Common myeloid progenitor, CD34-positive (primary cell): ENCODE data around the gene DHX16.
A peak's percentile ranks its signal among the peaks of the same experiment; 100 is the strongest.

Experiments used
- CTCF ChIA-PET: fragments of 350-600 bp; sonication (Branson Sonifier 250); formaldehyde crosslinking; loops from one replicate; lab custom pipeline; 2021; ENCODE audit warnings: antibody characterized with exemption; lab: Charles Lee
- POLR2A ChIA-PET: fragments of 350-600 bp; sonication (Branson Sonifier 250); formaldehyde crosslinking; loops from one replicate; lab custom pipeline; 2021; ENCODE audit warnings: antibody characterized with exemption; lab: Charles Lee
- DNase-seq, 3 donors: peaks; one replicate each; pipeline versions ENCODE4 v3.0.0 to v3.0.0-alpha.2; 2013
- H3K27ac ChIP-seq, 2 experiments: 1 replicate in 1 of 2; 2 replicates in 1 of 2; pipeline ENCODE4 v1.7.0; 2013; ENCODE audit warnings: inconsistent platforms in 2 of 2, low read length in 2 of 2, mild to moderate bottlenecking in 2 of 2, low read depth in 1 of 2, moderate library complexity in 1 of 2; ENCODE audit not compliant: severe bottlenecking in 2 of 2, insufficient read depth in 1 of 2, poor library complexity in 1 of 2
- H3K27me3 ChIP-seq, 5 experiments: replicated peaks in 2 of 5; 1 replicate in 3 of 5; 2 replicates in 2 of 5; pipeline versions ENCODE4 v1.6.1 to v1.7.0; 2013; ENCODE audit warnings: low read length in 4 of 5, mild to moderate bottlenecking in 2 of 5, moderate library complexity in 2 of 5, inconsistent platforms in 1 of 5; ENCODE audit not compliant: insufficient read depth in 5 of 5, control insufficient read depth in 4 of 5
- H3K36me3 ChIP-seq, 4 experiments: 1 replicate in 2 of 4; 2 replicates in 2 of 4; pipeline versions ENCODE4 v1.6.1 to v1.7.0; 2013; ENCODE audit warnings: low read length in 3 of 4, control low read depth in 1 of 4, mild to moderate bottlenecking in 1 of 4; ENCODE audit not compliant: control insufficient read depth in 4 of 4, insufficient read depth in 4 of 4
- H3K4me1 ChIP-seq, 4 experiments: 1 replicate in 3 of 4; 2 replicates in 1 of 4; pipeline versions ENCODE4 v1.6.1 to v1.7.1; 2013; ENCODE audit warnings: low read length in 3 of 4, mild to moderate bottlenecking in 3 of 4, control low read depth in 1 of 4, inconsistent platforms in 1 of 4, moderate library complexity in 1 of 4; ENCODE audit not compliant: control insufficient read depth in 4 of 4, insufficient read depth in 4 of 4; ENCODE audit errors: control extremely low read depth in 1 of 4
- H3K4me3 ChIP-seq, 7 experiments: 1 replicate in 4 of 7; 2 replicates in 3 of 7; pipeline versions ENCODE4 v1.5.1 to v1.7.0; 2013; ENCODE audit warnings: mild to moderate bottlenecking in 7 of 7, low read length in 6 of 7, moderate library complexity in 6 of 7, inconsistent platforms in 2 of 7, low read depth in 2 of 7, control low read depth in 1 of 7; ENCODE audit not compliant: insufficient read depth in 4 of 7, control insufficient read depth in 1 of 7; ENCODE audit errors: extremely low read depth in 1 of 7
- H3K9me3 ChIP-seq, 5 experiments: 1 replicate in 4 of 5; 2 replicates in 1 of 5; pipeline versions ENCODE4 v1.6.1 to v1.7.1; 2013; ENCODE audit warnings: low read length in 4 of 5, mild to moderate bottlenecking in 2 of 5, inconsistent platforms in 1 of 5, low read depth in 1 of 5, moderate library complexity in 1 of 5; ENCODE audit not compliant: control insufficient read depth in 4 of 5, insufficient read depth in 2 of 5; ENCODE audit errors: control extremely low read depth in 1 of 5
- WGBS: methylation state at CpG from one replicate; pipeline ENCODE4 v1.1.5; 2013; ENCODE audit not compliant: insufficient coverage; 5-methylcytosine and 5-hydroxymethylcytosine counted together

DHX16 gene

DNA sequence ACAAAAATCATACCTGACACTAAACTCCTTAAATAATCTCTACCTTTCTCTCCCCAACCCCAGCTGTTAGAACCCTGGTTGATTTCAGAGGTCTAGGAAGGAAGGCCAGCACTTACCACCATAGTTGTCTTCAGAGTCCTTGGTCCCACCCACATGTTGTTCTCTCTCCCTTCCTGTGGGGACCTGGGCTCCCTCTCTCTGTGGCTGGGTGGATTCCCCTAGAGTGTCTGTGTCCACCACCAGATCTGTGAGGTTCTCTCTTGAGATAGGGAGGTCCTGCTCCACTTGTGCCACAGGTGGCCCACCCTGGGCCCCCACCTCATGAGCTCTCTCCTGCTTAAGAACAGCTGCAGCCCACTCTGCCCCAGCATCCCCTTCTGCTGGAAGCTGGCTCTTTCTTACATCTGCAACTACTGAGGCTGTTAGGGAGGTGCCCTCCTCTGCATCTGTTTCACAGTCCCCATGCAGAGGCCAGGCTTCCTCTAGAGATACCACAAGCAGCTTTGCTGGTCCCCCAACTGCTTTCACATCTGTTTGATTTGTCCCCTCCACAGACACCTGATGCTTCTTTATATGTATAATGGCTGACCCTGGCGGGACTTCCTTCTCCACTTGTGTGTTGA is 39.1 kb upstream of the DHX16 start:
- H3K27me3 ChIP-seq, result no peaks in the 10 kb centered on the region
- POLR2A ChIA-PET, result interaction anchor here (1.1 kb wide), 1 partner anchor 8 kb away, joined by 5 read pairs; no protein-coding TSS in a partner anchor
- H3K4me1 ChIP-seq, result peaks cover 4 to 25% (median 7%) of the 10 kb centered on the region in 4 experiments
- peaks cover 14 to 61% (median 50%) of the 10 kb centered on the region in 4 experiments for H3K36me3 ChIP-seq
- no peak overlapping the region for H3K4me3 ChIP-seq
- H3K9me3 ChIP-seq, result no peaks in the 10 kb centered on the region
- H3K27ac ChIP-seq, result no peak overlapping the region
- peak in 2 of 3 donors; percentile 63 to 70 for DNase-seq
- 100% methylated on average over 1 of the region's 1 CpG for whole genome bisulfite sequencing
- CTCF ChIA-PET, result interaction anchor here (0.6 to 30.1 kb wide), 6 partner anchors 10 to 35 kb away, joined by 3 to 622 read pairs (median 4); partner anchors contain the start of gene DHX16

GRCh38 chr6:30709101-30709868 is 36.5 kb upstream of the DHX16 start:
- Histone ChIP-seq H3K27me3 (no peaks in the 10 kb centered on the region), H3K27ac (no peak overlapping the region), H3K36me3 (peaks cover 14 to 73% (median 58%) of the 10 kb centered on the region in 4 experiments), H3K4me1 (peaks cover 0 to 13% (median 0%) of the 10 kb centered on the region in 4 experiments), H3K4me3 (no peak overlapping the region), H3K9me3 (no peaks in the 10 kb centered on the region)
- no peak for DNase-seq
- no CpG with 5 or more reads among the region's 2 CpGs for WGBS
- CTCF ChIA-PET, result interaction anchor here (0.6 to 30.1 kb wide), 5 partner anchors 10 to 32 kb away, joined by 3 to 622 read pairs (median 5); partner anchors contain the start of genes DHX16 and NRM
- POLR2A ChIA-PET, result interaction anchor here (0.6 to 0.7 kb wide), 2 partner anchors 22 to 27 kb away, joined by 3 to 4 read pairs; no protein-coding TSS in a partner anchor

DNA sequence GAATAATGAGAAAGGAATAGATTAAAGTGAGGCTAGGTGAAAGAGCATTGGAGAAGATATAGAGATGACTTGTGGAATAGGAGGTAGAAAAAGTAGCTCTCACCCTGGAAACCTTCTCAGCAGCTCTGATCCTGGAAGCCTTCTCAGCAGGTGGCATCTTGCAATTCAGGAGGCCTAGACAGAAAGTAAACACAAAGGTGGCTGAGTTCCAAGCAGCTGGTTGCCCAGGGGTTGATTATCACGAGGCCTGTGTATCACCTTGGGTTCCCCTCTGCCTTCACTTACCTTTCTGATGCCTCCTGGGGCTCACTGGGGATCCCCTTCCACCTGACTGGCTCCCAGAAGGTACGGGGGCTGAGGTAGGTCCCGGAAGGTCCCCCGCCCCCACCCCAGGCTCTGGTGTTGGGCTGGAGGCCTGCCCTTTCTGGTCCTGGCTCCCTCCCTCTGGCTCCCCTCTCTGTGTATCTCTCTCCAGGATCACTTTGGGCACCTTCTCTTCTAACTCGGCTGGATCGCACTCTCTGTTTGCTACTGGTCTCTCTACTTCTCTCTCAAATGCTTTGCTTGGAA is 34.6 kb upstream of the DHX16 start:
- CTCF ChIA-PET, result interaction anchor here (0.9 to 30.1 kb wide), 2 partner anchors 10 to 30 kb away, joined by 3 to 622 read pairs; partner anchors contain the start of genes DHX16 and MDC1
- no peaks in the 10 kb centered on the region for H3K9me3 ChIP-seq
- no peaks in the 10 kb centered on the region for H3K27me3 ChIP-seq
- no peak overlapping the region for H3K27ac ChIP-seq
- H3K4me3 ChIP-seq, result no peak overlapping the region
- DNase-seq, result no peak
- peaks cover 19 to 69% (median 56%) of the 10 kb centered on the region in 4 experiments for H3K36me3 ChIP-seq
- 93% methylated on average over 4 of the region's 6 CpGs for WGBS
- POLR2A ChIA-PET, result interaction anchor here (0.6 kb wide), 1 partner anchor 28 kb away, joined by 3 read pairs; no protein-coding TSS in a partner anchor
- H3K4me1 ChIP-seq, result peaks cover 0 to 9% (median 0%) of the 10 kb centered on the region in 4 experiments

GRCh38 chr6:30705620-30706019 is 32.8 kb upstream of the DHX16 start:
- Histone ChIP-seq H3K27me3 (no peaks in the 10 kb centered on the region), H3K4me3 (no peak overlapping the region), H3K36me3 (peaks cover 19 to 57% (median 47%) of the 10 kb centered on the region in 4 experiments), H3K4me1 (no peaks in the 10 kb centered on the region), H3K27ac (no peak overlapping the region), H3K9me3 (no peaks in the 10 kb centered on the region)
- WGBS, result 100% methylated on average over 3 of the region's 4 CpGs
- ChIA-PET POLR2A (interaction anchor here (0.7 kb wide), 1 partner anchor 10 kb away, joined by 5 read pairs; no protein-coding TSS in a partner anchor), CTCF (interaction anchor here (1.0 to 2.7 kb wide), 3 partner anchors 10 to 17 kb away, joined by 4 to 17 read pairs (median 6); partner anchors contain the start of gene NRM)
- DNase-seq, result no peak

DNA sequence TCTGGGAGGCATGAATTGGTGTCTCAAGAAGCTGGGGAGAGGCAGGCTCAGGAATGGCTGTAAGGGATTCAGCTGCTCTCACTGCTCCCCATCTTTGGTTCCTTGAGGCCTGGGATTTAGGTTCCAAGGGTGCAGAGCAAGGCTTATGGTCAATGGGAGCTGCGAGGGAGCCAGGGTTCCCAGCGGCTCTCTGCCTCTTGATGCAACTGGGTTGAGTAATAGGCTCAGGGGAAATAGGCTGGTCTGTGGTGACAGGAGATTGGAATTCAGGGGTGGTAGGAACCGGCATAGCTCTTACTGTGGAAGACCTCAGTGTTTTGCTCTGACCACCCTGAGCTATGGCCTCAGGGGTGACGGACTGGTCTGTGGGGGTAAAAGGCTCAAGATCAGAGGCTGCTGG is 31.0 kb upstream of the DHX16 start:
- Histone ChIP-seq H3K4me1 (no peaks in the 10 kb centered on the region), H3K9me3 (no peaks in the 10 kb centered on the region), H3K27ac (no peak overlapping the region), H3K27me3 (no peaks in the 10 kb centered on the region), H3K4me3 (no peak overlapping the region), H3K36me3 (peaks cover 16 to 52% (median 48%) of the 10 kb centered on the region in 4 experiments)
- WGBS, result 100% methylated on average over 1 of the region's 4 CpGs
- CTCF ChIA-PET, result interaction anchor here (0.9 to 2.7 kb wide), 4 partner anchors 9 to 16 kb away, joined by 3 to 17 read pairs (median 4); partner anchors contain the start of gene NRM
- DNase-seq, result no peak
- POLR2A ChIA-PET, result interaction anchor here (1.1 to 1.3 kb wide), 2 partner anchors 8 to 13 kb away, joined by 5 read pairs; partner anchors contain the start of gene MDC1

DNA sequence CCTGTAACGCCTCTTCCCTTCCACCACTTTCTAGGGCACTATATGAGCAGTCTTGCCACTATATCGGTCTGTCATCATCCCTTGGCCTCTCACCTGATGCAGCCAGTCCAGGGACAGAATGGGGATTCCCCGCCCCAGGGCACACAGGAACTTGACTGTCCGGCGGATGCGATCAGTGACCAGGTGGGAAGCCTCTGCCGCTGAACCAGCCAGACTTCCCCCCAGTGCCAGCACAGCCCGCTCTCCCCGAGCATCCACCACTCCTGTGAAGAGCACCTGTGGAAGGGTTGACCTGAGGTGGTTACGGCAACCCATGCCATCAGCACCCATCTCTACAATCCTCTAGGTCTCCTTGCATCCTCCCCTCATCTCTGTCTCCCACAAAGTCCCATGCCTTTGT is 30.2 kb upstream of the DHX16 start:
- WGBS, result 96% methylated on average over 7 of the region's 10 CpGs
- ChIA-PET POLR2A (interaction anchor here (1.3 kb wide), 1 partner anchor 9 kb away, joined by 5 read pairs; no protein-coding TSS in a partner anchor), CTCF (interaction anchor here (0.7 to 2.7 kb wide), 3 partner anchors 10 to 24 kb away, joined by 3 to 17 read pairs (median 3); partner anchors contain the start of gene NRM)
- Histone ChIP-seq H3K9me3 (no peaks in the 10 kb centered on the region), H3K27me3 (no peaks in the 10 kb centered on the region), H3K4me1 (no peaks in the 10 kb centered on the region), H3K36me3 (peaks cover 16 to 50% (median 44%) of the 10 kb centered on the region in 4 experiments), H3K27ac (no peak overlapping the region), H3K4me3 (no peak overlapping the region)
- no peak for DNase-seq
